Suprapubic skin (tissue), 4 donors: ENCODE measurements around the gene FKBP2. TPM values are rescaled to one million over a fixed set of nuclear protein-coding genes. Genes with fewer than 3 reads are reported as not detected.
A peak's percentile ranks its signal among the peaks of the same experiment; 100 is the strongest.

Source experiments
- DNase-seq, 2 donors: peaks; one replicate each; pipeline ENCODE4 v3.0.0-alpha.2; 2019; ENCODE audit warnings: low spot score in 2 of 2
- H3K27ac ChIP-seq: fragments of 200-600 bp; sonication (generic); one replicate; pipeline ENCODE4 v1.5.1; 2019
- H3K27me3 ChIP-seq: fragments of 200-600 bp; sonication (generic); one replicate; pipeline ENCODE4 v1.5.1; 2019
- H3K36me3 ChIP-seq: fragments of 200-600 bp; sonication (generic); one replicate; pipeline ENCODE4 v1.5.1; 2019
- H3K4me1 ChIP-seq: fragments of 200-600 bp; sonication (generic); one replicate; pipeline ENCODE4 v1.5.1; 2019
- H3K4me3 ChIP-seq: fragments of 200-600 bp; sonication (generic); one replicate; pipeline ENCODE4 v1.5.1; 2019; ENCODE audit warnings: mild to moderate bottlenecking
- H3K9me3 ChIP-seq: fragments of 200-600 bp; sonication (generic); one replicate; pipeline ENCODE4 v1.5.1; 2019
- CTCF ChIP-seq, 2 donors: fragments of 200-600 bp in 1 of 2; fragments of 450-650 bp in 1 of 2; sonication (generic) in 1 of 2; IDR thresholded peaks; one replicate each; pipeline ENCODE4 v1.5.1; 2016 to 2019; ENCODE audit warnings: antibody characterized with exemption in 2 of 2, mild to moderate bottlenecking in 1 of 2, moderate library complexity in 1 of 2
- EP300 ChIP-seq: sonication (generic); formaldehyde crosslinking; IDR thresholded peaks from one replicate; pipeline ENCODE4 v1.6.1; 2017; ENCODE audit warnings: antibody characterized with exemption
- POLR2A ChIP-seq, 2 donors: fragments of 450-650 bp; IDR thresholded peaks; one replicate each; pipeline ENCODE4 v1.6.1; 2017; ENCODE audit warnings: antibody characterized with exemption in 2 of 2, mild to moderate bottlenecking in 2 of 2, moderate library complexity in 2 of 2
- POLR2AphosphoS5 ChIP-seq, 3 donors: sonication (generic); formaldehyde crosslinking; IDR thresholded peaks; one replicate each; pipeline ENCODE4 v1.6.1; 2017; ENCODE audit warnings: antibody characterized with exemption in 3 of 3
- WGBS: methylation state at CpG from one replicate; pipeline ENCODE4 v1.1.5; 2018; 5-methylcytosine and 5-hydroxymethylcytosine counted together
- total RNA-seq, 4 donors: library from RNA; depleted of rRNA; stranded (reverse); fragments of >200 nt; gene quantifications; one replicate each; pipeline ENCODE4 v1.1.0, GENCODE V29; 2016

FKBP2 gene
- total RNA-seq, 4 donors from 2014 or later, result 43.9 to 64.7 (median 53.4) TPM

- WGBS, result 19% methylated on average over 13 of the region's 13 CpGs
- H3K27me3 ChIP-seq, result no peaks in the 10 kb centered on the region
- no peak for TF ChIP-seq EP300
- H3K36me3 ChIP-seq, result no peaks in the 10 kb centered on the region
- H3K4me1 ChIP-seq, result peaks cover 81% of the 10 kb centered on the region
- DNase-seq, result no peak
- no peaks in the 10 kb centered on the region for H3K9me3 ChIP-seq
- peak overlapping the region; percentile 86 for H3K4me3 ChIP-seq
- peak overlapping the region; percentile 90 for H3K27ac ChIP-seq
Measured at GRCh38 chr11:64229744-64230170, 11.1 kb upstream of the FKBP2 start.

GRCh38 chr11:64230171-64230984 is 10.5 kb upstream of the FKBP2 start, which contains the start of gene DNAJC4:
Gene DNAJC4 (plus strand): TSS chr11:64230548. CDS start chr11:64230855, 307 bp downstream.
- no peaks in the 10 kb centered on the region for H3K9me3 ChIP-seq
- peak within 1 kb of the TSS; percentile 86 for H3K4me3 ChIP-seq
- H3K27me3 ChIP-seq, result no peaks in the 10 kb centered on the region
- peaks cover 81% of the 10 kb centered on the region for H3K4me1 ChIP-seq
- peak; percentile 93 to 95 for DNase-seq
- H3K27ac ChIP-seq, result peak within 1 kb of the TSS; percentile 90
- H3K36me3 ChIP-seq, result no peaks in the 10 kb centered on the region
- TF ChIP-seq POLR2AphosphoS5 (IDR thresholded peaks at IDR 0.05) (no peak), POLR2A (IDR thresholded peaks at IDR 0.05) (no peak), EP300 (no peak), CTCF (IDR thresholded peaks at IDR 0.05) (no peak)
- 2% methylated on average over 18 of the region's 62 CpGs for WGBS

- 13% methylated on average over 8 of the region's 8 CpGs for WGBS
- TF ChIP-seq EP300 (no peak), CTCF (IDR thresholded peaks at IDR 0.05) (no peak), POLR2A (IDR thresholded peaks at IDR 0.05) (no peak), POLR2AphosphoS5 (IDR thresholded peaks at IDR 0.05) (no peak)
- no peak for DNase-seq
Measured at GRCh38 chr11:64230985-64231365, 9.9 kb upstream of the FKBP2 start.

GRCh38 chr11:64231546-64231945 is 9.3 kb upstream of the FKBP2 start:
- Histone ChIP-seq H3K27ac (no peak overlapping the region), H3K4me1 (peaks cover 84% of the 10 kb centered on the region), H3K4me3 (no peak overlapping the region), H3K9me3 (no peaks in the 10 kb centered on the region), H3K27me3 (no peaks in the 10 kb centered on the region), H3K36me3 (no peaks in the 10 kb centered on the region)
- no peak for DNase-seq
- WGBS, result 67% methylated on average over 1 of the region's 7 CpGs
- TF ChIP-seq EP300 (no peak), POLR2A (IDR thresholded peaks at IDR 0.05) (no peak), POLR2AphosphoS5 (IDR thresholded peaks at IDR 0.05) (no peak), CTCF (IDR thresholded peaks at IDR 0.05) (no peak)

More at GRCh38 chr11:64230985-64231365, 9.9 kb upstream of the FKBP2 start:
- no peaks in the 10 kb centered on the region for H3K36me3 ChIP-seq
- H3K9me3 ChIP-seq, result no peaks in the 10 kb centered on the region
- H3K27ac ChIP-seq, result peak overlapping the region; percentile 90
- H3K4me1 ChIP-seq, result peaks cover 82% of the 10 kb centered on the region
- H3K27me3 ChIP-seq, result no peaks in the 10 kb centered on the region
- H3K4me3 ChIP-seq, result peak overlapping the region; percentile 86

GRCh38 chr11:64232182-64232966 is 8.5 kb upstream of the FKBP2 start:
- no peak for TF ChIP-seq EP300
- no peak for TF ChIP-seq POLR2A (IDR thresholded peaks at IDR 0.05)
- no peak for TF ChIP-seq CTCF (IDR thresholded peaks at IDR 0.05)
- no peak for TF ChIP-seq POLR2AphosphoS5 (IDR thresholded peaks at IDR 0.05)
- Histone ChIP-seq H3K4me1 (peaks cover 82% of the 10 kb centered on the region), H3K36me3 (peaks cover 3% of the 10 kb centered on the region), H3K27me3 (no peaks in the 10 kb centered on the region), H3K4me3 (no peak overlapping the region), H3K27ac (no peak overlapping the region), H3K9me3 (no peaks in the 10 kb centered on the region)
- DNase-seq, result peak in 1 of 2 donors; percentile 68
- WGBS, result 74% methylated on average over 15 of the region's 15 CpGs
